ENCODE results near the gene DUSP3.
A peak's percentile ranks its signal among the peaks of the same experiment; 100 is the strongest.

DUSP3 gene

DNA sequence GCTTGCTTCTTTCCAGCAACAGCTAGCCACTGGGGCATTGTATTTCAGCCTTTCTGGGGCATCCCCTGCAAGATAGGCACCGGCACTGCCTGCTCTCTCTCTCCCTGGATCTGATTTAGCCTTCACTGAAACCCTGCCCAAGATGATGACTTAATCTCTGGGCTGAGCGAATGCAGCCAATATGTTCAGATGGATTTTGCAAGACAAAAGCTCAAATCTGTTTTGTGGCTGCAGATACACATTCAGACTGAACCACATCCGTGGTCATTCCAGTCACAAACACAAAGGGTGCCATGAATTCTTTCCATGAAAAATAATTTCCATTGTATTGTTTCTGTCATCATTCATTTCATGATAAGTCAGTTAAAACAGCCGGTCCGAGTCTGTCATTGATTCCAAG lies 44.4 kb downstream of the DUSP3 start:
- no peak for DNase-seq (ENCODE audit: low read depth in 2 of 3, low spot score in 2 of 3)

DNA sequence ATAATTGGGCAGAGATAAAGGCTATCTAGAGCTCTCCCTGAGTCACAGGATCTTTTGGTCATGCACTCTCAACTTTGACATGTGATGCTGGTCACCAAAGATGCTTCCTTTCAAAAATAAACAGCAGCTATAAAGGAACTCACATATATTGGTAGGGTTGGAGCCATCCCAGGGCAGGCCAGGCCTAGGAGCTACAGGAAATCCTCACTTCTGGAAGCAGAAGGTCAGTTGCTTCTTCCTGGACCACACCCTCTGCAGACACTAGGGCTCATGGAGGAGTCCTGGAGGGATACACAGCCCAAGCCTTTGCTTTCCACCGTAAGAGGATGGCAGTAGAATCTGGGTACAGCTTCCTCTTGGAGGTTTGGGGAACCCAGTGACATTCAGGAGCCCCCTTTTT lies 44.8 kb downstream of the DUSP3 start:
- no peak for DNase-seq (ENCODE audit: low read depth in 2 of 3, low spot score in 2 of 3)

DNA sequence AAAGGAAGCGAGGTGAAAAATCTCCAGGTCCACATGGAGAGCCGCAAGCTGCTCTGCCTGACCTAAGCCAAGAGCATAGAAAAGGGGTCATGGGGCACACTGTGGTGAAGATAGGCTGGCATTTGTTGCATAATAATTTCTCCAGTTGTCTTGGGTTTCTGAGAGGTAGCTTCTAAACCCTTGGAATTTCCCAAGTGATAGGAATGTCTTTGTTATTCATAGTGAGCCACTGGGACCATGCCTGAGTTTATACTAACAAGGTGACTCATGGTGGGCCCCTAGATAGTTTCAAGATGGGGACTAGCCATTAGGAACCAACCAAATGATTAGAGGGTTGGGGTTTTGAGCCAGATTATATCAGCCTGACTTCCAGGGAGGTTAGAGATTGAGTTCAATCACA lies 45.8 kb downstream of the DUSP3 start:
- DNase-seq (ENCODE audit: low read depth in 2 of 3, low spot score in 2 of 3), result no peak

DNA sequence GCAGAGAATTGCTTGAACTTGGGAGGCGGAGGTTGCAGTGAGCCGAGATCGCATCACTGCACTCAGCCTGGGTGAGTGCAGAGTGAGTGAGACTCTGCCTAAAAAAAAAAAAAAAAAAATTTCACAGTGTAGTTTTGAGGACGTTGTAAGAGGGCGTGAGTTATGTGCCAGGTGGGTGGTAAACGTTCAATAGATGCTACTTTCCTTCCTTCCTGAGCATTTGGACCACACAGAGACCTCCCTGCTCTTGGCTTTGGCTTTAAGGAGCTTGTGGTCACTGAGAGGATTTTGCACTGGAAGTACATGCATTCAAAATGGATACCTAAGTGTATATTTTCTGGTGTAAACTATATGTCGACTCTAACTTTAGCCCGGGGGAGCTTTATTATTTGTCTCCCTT lies 50.7 kb downstream of the DUSP3 start:
- no peak for DNase-seq (ENCODE audit: low read depth in 2 of 3, low spot score in 2 of 3)

DNA sequence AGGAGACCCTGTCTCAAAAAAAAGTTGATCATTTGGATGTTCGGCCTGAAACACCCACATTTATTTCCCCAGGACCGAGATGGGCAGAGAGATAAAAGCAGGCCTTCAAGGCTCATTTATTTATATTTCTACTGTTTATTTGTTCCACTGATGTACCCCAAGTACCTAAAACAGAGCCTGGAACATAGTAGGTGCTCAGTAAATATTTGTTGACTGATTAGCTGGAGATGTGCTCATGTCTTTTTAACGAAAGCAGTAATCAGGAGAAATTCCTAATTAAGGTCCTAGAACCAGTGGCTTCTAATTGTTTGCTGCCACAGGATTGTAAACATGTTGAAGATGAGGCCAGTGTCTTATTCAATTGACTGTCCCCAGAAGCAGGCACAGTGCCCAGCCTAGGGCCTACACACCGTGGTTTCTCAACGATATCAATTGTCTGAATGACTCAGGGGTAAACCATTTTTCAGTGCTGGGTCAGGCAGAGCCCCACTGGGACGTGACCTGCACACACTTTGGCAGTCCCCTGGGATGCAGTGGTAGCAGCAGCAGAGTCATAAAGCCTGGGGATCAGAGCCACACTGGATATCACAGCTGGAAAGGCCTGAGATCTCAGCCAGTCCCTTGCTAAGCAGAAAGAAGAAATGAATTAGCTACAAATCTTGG lies 54.9 kb downstream of the DUSP3 start:
- DNase-seq (ENCODE audit: low read depth in 2 of 3, low spot score in 2 of 3), result no peak

DNA sequence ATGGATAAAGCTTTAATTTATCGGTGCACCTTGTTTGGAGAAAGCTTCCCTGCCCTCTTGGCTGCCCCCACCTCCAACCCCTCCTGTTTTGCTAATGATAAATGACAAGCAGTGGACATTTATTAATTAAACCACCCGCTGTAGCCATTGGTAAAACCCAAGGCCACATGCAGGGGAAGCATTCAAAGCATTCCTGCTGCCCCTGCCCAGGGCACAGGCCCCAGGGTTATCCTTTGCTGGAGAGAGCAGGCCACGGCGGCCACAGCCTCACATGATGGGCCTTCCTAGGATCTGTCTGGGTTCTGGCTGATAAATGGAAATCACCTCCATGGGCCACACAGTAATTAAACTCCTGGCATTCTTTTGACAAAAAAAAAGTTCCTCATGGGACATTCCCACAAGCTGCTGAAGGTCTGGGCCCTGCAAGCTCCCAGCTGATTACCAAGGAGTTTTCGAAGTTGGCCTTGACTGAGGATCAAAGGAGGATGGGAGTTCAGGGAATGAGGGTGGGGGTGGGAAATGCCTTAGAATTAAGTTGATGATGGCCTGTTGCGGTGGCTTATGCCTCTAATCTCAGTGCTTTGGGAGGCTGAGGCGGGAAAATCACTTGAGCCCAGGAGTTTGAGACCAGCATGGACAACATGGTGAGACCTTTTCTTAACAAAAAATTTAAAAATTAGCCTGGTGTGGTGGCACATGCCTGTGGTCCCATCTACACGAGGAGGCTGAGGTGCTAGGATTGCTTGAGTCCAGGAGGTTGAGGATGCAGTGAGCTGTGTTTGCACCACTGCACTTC lies 55.7 kb downstream of the DUSP3 start:
- no peak for DNase-seq (ENCODE audit: low read depth in 2 of 3, low spot score in 2 of 3)

DNA sequence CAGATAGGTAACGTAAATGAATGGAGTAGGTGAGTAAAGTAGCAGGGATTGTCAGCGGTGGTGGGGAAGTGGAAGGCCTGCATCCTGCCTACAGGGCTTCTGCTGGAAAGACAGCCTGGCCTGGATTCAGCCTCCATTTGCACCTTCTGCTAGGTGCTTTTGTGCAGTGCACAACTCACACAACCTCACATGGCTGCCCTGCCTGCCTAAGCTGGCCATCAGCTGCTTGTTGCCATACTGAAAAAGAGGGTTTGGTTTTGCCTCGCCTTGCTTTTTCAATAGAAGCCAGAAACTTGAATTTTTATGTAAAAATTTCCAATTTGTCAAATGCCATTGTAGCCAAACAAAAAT lies 56.5 kb downstream of the DUSP3 start:
- DNase-seq (ENCODE audit: low read depth in 2 of 3, low spot score in 2 of 3), result no peak

DNA sequence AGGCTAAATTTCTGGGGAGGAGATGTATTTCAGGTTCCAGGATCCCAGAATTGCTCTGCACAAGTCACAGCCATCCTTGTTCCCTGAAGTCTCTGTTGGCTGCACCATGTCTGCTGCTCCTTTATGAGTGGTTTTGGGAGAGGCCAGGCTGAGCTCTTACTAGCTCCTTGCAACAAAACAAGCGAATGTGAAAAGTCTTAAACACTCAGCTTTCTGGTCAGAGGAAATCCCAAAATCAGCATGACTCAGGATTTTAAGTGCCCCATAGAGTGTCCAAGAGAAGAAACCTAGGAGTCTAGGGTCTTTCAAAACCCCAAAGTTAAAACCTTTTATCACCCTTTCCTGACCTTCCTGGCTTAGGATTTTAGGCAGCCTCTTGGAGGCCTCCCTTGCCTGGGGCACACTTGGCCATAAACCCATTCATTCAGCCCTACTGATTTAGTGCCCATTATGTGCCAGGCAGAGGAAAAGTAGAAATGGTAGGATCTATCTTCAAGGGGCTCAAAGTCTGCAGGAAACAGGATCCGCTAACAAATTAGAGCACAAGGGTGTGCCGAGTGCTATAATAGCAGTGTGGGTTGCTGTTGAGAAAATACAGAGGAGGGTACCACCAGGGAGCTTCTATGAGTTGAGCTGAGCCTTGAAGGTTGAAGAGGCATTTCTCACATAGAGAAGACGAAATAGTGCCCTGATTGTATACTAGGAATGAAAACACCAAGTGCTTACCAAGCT lies 57.1 kb downstream of the DUSP3 start:
- DNase-seq (ENCODE audit: low read depth in 2 of 3, low spot score in 2 of 3), result no peak

DNA sequence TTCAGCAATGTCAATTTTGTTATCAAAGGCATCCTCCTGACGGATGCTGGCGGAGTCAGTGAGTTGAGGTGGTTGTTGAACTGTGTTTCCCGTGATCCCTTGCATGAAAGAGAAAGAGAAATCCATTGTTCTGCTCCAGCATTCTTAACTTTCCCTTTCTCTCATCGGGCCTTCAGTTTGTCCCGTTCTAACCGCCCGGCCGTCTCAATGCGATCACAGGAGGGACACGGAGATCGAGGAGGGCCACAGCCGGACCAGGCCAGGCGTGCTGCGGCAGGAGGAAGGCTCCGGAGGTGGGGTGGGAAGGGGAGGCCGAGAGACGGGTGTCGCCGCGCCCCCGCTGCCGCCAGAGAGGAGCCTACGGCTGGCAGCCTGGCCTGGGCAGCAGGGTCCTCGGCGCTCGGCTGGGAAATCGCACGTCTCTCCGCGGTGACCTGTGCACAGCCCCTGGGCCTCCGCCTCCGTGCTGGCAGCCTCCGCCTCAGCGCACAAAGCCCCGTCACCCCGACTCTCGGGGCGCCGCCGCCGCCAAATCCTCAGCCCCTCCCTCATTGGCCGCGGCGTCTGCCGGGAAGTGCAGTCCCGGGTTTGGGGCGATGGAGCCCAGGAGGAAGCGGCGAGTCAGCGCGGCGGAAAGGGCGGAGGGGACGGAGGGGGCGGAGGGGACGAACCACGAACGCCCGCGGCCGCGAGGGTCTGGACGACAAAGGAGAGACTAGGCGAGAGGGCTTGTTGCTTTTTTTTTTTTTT lies 58.3 kb downstream of the DUSP3 start:
- peak; percentile 38 to 54 (median 53) for DNase-seq (ENCODE audit: low read depth in 2 of 3, low spot score in 2 of 3)

DNA sequence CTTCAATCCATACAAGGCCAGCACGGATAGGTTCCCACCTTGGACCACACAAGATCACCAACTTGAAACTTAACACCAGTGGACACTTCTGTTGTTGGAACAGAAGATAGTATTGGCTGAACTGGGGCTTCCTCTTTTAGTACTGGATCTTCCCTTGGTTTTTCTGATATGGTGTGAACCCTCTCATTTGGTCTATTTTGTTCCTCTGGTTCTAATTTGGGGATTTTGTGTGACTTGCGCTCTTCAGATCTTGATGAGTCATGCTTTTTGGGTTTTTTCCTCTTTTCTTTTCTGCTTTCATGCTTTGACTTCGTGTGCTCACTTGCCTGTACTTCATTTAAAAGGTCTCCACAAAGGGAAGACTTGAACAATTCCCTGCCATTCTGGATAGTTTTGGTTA lies 59.2 kb downstream of the DUSP3 start:
- DNase-seq (ENCODE audit: low read depth in 2 of 3, low spot score in 2 of 3), result no peak

DNA sequence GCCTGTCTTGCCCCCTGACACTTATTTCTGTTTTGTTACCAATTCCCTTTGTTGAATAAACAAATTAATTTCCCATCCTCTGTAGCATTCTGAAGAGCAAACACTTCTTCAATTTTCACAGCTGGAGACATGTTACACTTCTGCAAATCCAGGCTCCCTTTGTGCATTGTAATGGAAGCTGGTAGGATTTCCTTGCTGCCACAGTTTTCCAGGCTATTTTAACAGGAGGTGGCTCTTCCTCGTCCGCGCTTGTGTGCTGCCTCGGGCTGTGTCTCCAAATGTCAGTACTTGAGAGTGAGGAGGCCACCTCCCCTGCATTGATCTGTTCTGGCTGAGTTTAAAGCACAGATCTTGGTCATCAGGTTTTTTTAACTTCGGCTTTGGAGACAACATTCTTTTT lies 60.2 kb downstream of the DUSP3 start:
- no peak for DNase-seq (ENCODE audit: low read depth in 2 of 3, low spot score in 2 of 3)

DNA sequence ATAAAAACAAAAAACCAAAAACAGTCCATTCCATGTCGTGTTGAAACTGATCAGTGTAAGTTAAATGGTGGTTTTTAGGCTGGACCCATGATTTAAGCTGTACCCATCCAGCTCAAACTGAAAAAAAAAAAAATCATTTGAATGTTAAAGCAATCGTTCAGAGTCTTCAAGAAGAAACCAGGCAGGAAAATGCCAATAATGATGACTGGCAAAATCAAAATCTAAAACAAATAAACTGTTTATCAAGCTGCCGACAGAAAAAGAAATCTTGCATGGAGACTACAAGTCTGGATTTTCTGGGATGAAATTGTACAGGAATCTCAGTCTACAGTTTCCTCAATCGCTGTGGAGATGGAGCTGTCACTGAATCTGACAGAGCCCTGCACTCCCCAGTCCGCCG lies 60.9 kb downstream of the DUSP3 start:
- no peak for DNase-seq (ENCODE audit: low read depth in 2 of 3, low spot score in 2 of 3)
